HepG2 (cell line): ENCODE data around the gene CD44. TPM values are rescaled to one million over a fixed set of nuclear protein-coding genes. Genes with fewer than 3 reads are reported as not detected.
A peak's percentile ranks its signal among the peaks of the same experiment; 100 is the strongest.

ENCODE experiments used
- DPF2 ChIP-seq: sonication (generic); formaldehyde crosslinking; IDR thresholded peaks from 2 replicates; pipeline ENCODE4 v1.4.0; 2020; ENCODE audit warnings: mild to moderate bottlenecking, low read depth, missing genetic modification reagents, borderline replicate concordance
- FOXK2 ChIP-seq: fragments of 450-650 bp; IDR thresholded peaks from 2 replicates; pipeline ENCODE4 v1.6.1; 2016
- JUN ChIP-seq: sonication (generic); formaldehyde crosslinking; IDR thresholded peaks from 2 replicates; pipeline ENCODE4 v1.4.0; 2020; ENCODE audit warnings: mild to moderate bottlenecking, missing genetic modification reagents
- RARA ChIP-seq: IDR thresholded peaks from 2 replicates; pipeline ENCODE4 v1.6.1; 2016; ENCODE audit warnings: missing genetic modification reagents, missing compliant biosample characterization
- SMAD3 ChIP-seq: sonication (generic); formaldehyde crosslinking; IDR thresholded peaks from 2 replicates; pipeline ENCODE4 v1.4.0; 2020; ENCODE audit warnings: missing genetic modification reagents
- SOX5 ChIP-seq: IDR thresholded peaks from 2 replicates; pipeline ENCODE4 v1.6.1; 2016; ENCODE audit warnings: borderline replicate concordance
- WIZ ChIP-seq: sonication (generic); formaldehyde crosslinking; IDR thresholded peaks from 2 replicates; pipeline ENCODE4 v1.5.1; 2020; ENCODE audit warnings: mild to moderate bottlenecking, missing genetic modification reagents
- ZNF138 ChIP-seq: sonication (generic); formaldehyde crosslinking; IDR thresholded peaks from 2 replicates; pipeline ENCODE4 v1.5.0; 2020; ENCODE audit warnings: mild to moderate bottlenecking, low read depth, missing genetic modification reagents
- ZNF367 ChIP-seq: sonication (generic); formaldehyde crosslinking; IDR thresholded peaks from 2 replicates; pipeline ENCODE4 v1.4.0; 2020; ENCODE audit warnings: missing genetic modification reagents, borderline replicate concordance
- ZNF569 ChIP-seq: sonication (generic); formaldehyde crosslinking; IDR thresholded peaks from 2 replicates; pipeline ENCODE4 v1.5.0; 2020; ENCODE audit warnings: mild to moderate bottlenecking, missing genetic modification reagents, moderate library complexity, borderline replicate concordance
- ZNF629 ChIP-seq: sonication (generic); formaldehyde crosslinking; conservative IDR thresholded peaks from 2 replicates; pipeline ENCODE4 v1.5.0; 2020; ENCODE audit warnings: missing genetic modification reagents
- ZNF644 ChIP-seq: IDR thresholded peaks from 2 replicates; pipeline ENCODE4 v1.6.1; 2016; ENCODE audit warnings: low read depth
- ZNF703 ChIP-seq: sonication (generic); formaldehyde crosslinking; IDR thresholded peaks from 2 replicates; pipeline ENCODE4 v1.5.1; 2020; ENCODE audit warnings: missing genetic modification reagents, mild to moderate bottlenecking, moderate library complexity, borderline replicate concordance
- ZNF883 ChIP-seq: sonication (generic); formaldehyde crosslinking; IDR thresholded peaks from 2 replicates; pipeline ENCODE4 v1.5.1; 2020; ENCODE audit warnings: mild to moderate bottlenecking, missing genetic modification reagents; ENCODE audit errors: not compliant biosample characterization
- polyA plus RNA-seq, 8 experiments: library from polyadenylated mRNA; depleted of rRNA in 3 of 8; stranded (reverse) in 7 of 8; unstranded in 1 of 8; fragments of >200 nt; fragmentation: Illumina TruSeq in 4 of 8; extraction: Trizol in 4 of 8; gene quantifications; 2 replicates each; pipeline versions ENCODE4 v1.2.1 to v1.2.3, GENCODE V29; 2011 to 2016; ENCODE audit warnings: low read depth in 4 of 8, missing spikeins in 1 of 8, mixed read lengths in 1 of 8; ENCODE audit not compliant: insufficient read depth in 1 of 8
- total RNA-seq, 5 experiments: library from RNA; depleted of rRNA; stranded (reverse); fragments of >200 nt; fragmentation: Illumina TruSeq; extraction: Trizol; gene quantifications; 2 replicates each; pipeline ENCODE4 v1.2.3, GENCODE V29; 2016; ENCODE audit warnings: low read depth in 1 of 5
- TF ChIP-seq, protein P1 (sequence below): sonication (generic); formaldehyde crosslinking; IDR thresholded peaks from 2 replicates; pipeline ENCODE4 v1.9.0; 2021; ENCODE audit warnings: missing genetic modification reagents, mild to moderate bottlenecking, borderline replicate concordance
- TF ChIP-seq, protein P2 (sequence below): IDR thresholded peaks from 2 replicates; pipeline ENCODE4 v1.6.1; 2016; ENCODE audit warnings: low read depth, borderline replicate concordance
- TF ChIP-seq, protein P3 (sequence below): sonication (generic); formaldehyde crosslinking; IDR thresholded peaks from 2 replicates; pipeline ENCODE4 v1.5.0; 2020; ENCODE audit warnings: mild to moderate bottlenecking, missing genetic modification reagents, borderline replicate concordance
- TF ChIP-seq, protein P4 (sequence below): IDR thresholded peaks from 2 replicates; pipeline ENCODE4 v1.6.1; 2018; ENCODE audit warnings: missing genetic modification reagents
- TF ChIP-seq, protein P5 (sequence below): sonication (generic); formaldehyde crosslinking; IDR thresholded peaks from 2 replicates; pipeline ENCODE4 v1.4.0; 2020; ENCODE audit warnings: missing genetic modification reagents
- TF ChIP-seq, protein P6 (sequence below): IDR thresholded peaks from 2 replicates; pipeline ENCODE4 v1.6.1; 2016; ENCODE audit warnings: low read depth

Gene CD44
- total and polyA plus RNA-seq, 2 of the 13 experiments (the other 11 are each of a cell fraction or from before 2014, with no cell fraction given) = 0.02 to 0.11 TPM

DNA sequence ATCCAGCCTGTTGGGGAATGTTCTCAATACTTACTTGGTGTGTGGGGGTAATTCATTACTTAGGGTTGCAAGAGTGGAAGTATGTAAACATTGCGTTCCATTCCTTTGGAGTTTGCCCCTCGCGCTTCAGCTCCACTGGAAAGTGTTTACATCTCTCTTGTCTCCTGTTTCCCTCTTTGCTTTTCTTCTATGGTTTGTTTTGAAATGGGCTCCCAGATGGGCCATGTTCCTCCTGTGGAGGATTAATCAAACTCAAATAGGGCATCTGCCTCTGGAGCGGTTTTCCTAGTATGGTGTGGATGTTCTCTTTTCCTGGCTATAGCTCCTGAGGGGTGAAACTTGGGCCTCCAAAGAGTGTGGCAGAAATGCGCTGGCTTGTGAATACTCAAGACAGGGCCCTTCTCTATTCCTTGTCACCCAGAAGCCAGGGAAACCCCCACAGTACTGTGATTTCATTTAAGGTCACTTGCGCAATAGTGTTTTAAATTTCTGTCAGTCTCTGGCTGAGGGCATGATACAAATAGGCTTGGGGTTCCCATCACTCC lies 51.9 kb downstream of the CD44 start (continued):
- TF ChIP-seq, protein P1, sequence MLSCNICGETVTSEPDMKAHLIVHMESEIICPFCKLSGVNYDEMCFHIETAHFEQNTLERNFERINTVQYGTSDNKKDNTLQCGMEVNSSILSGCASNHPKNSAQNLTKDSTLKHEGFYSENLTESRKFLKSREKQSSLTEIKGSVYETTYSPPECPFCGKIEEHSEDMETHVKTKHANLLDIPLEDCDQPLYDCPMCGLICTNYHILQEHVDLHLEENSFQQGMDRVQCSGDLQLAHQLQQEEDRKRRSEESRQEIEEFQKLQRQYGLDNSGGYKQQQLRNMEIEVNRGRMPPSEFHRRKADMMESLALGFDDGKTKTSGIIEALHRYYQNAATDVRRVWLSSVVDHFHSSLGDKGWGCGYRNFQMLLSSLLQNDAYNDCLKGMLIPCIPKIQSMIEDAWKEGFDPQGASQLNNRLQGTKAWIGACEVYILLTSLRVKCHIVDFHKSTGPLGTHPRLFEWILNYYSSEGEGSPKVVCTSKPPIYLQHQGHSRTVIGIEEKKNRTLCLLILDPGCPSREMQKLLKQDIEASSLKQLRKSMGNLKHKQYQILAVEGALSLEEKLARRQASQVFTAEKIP (CRISPR knock-in tag) = no peak
- TF ChIP-seq ZNF367 (CRISPR knock-in tag) (no peak), ZNF569 (no peak), ZNF703 (CRISPR knock-in tag) (no peak), DPF2 (CRISPR knock-in tag) (0 out of 2 replicates have a peak, but pooled peaks have one; percentile 30), ZNF138 (CRISPR knock-in tag) (no peak), JUN (CRISPR knock-in tag) (no peak), SOX5 (CRISPR knock-in tag) (peak; percentile 41; the same call in 1 of the 2 replicates), ZNF629 (CRISPR knock-in tag) (0 out of 2 replicates have a peak, but pooled peaks have one; percentile 29), RARA (CRISPR knock-in tag) (0 out of 2 replicates have a peak, but pooled peaks have one; percentile 19), SMAD3 (0 out of 2 replicates have a peak, but pooled peaks have one; percentile 33), ZNF883 (CRISPR knock-in tag) (no peak), WIZ (CRISPR knock-in tag) (peak; percentile 77; the same call in 1 of the 2 replicates), ZNF644 (peak; percentile 60; the same call in 1 of the 2 replicates), FOXK2 (0 out of 2 replicates have a peak, but pooled peaks have one; percentile 35)
- TF ChIP-seq, protein P2, sequence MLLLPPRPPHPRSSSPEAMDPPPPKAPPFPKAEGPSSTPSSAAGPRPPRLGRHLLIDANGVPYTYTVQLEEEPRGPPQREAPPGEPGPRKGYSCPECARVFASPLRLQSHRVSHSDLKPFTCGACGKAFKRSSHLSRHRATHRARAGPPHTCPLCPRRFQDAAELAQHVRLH (CRISPR knock-in tag) = no peak
- TF ChIP-seq, protein P3, sequence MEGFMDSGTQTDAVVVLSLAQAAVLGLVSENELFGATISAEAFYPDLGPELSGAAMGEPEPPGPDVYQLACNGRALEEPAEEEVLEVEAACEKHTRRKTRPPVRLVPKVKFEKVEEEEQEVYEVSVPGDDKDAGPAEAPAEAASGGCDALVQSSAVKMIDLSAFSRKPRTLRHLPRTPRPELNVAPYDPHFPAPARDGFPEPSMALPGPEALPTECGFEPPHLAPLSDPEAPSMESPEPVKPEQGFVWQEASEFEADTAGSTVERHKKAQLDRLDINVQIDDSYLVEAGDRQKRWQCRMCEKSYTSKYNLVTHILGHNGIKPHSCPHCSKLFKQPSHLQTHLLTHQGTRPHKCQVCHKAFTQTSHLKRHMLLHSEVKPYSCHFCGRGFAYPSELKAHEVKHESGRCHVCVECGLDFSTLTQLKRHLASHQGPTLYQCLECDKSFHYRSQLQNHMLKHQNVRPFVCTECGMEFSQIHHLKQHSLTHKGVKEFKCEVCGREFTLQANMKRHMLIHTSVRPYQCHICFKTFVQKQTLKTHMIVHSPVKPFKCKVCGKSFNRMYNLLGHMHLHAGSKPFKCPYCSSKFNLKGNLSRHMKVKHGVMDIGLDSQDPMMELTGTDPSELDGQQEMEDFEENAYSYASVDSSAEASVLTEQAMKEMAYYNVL = peak; percentile 91
- TF ChIP-seq, protein P4, sequence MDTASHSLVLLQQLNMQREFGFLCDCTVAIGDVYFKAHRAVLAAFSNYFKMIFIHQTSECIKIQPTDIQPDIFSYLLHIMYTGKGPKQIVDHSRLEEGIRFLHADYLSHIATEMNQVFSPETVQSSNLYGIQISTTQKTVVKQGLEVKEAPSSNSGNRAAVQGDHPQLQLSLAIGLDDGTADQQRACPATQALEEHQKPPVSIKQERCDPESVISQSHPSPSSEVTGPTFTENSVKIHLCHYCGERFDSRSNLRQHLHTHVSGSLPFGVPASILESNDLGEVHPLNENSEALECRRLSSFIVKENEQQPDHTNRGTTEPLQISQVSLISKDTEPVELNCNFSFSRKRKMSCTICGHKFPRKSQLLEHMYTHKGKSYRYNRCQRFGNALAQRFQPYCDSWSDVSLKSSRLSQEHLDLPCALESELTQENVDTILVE (CRISPR knock-in tag) = 0 out of 2 replicates have a peak, but pooled peaks have one; percentile 37
- TF ChIP-seq, protein P5, sequence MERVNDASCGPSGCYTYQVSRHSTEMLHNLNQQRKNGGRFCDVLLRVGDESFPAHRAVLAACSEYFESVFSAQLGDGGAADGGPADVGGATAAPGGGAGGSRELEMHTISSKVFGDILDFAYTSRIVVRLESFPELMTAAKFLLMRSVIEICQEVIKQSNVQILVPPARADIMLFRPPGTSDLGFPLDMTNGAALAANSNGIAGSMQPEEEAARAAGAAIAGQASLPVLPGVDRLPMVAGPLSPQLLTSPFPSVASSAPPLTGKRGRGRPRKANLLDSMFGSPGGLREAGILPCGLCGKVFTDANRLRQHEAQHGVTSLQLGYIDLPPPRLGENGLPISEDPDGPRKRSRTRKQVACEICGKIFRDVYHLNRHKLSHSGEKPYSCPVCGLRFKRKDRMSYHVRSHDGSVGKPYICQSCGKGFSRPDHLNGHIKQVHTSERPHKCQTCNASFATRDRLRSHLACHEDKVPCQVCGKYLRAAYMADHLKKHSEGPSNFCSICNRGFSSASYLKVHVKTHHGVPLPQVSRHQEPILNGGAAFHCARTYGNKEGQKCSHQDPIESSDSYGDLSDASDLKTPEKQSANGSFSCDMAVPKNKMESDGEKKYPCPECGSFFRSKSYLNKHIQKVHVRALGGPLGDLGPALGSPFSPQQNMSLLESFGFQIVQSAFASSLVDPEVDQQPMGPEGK (CRISPR knock-in tag) = peak; percentile 45; the same call in 1 of the 2 replicates
- TF ChIP-seq, protein P6, sequence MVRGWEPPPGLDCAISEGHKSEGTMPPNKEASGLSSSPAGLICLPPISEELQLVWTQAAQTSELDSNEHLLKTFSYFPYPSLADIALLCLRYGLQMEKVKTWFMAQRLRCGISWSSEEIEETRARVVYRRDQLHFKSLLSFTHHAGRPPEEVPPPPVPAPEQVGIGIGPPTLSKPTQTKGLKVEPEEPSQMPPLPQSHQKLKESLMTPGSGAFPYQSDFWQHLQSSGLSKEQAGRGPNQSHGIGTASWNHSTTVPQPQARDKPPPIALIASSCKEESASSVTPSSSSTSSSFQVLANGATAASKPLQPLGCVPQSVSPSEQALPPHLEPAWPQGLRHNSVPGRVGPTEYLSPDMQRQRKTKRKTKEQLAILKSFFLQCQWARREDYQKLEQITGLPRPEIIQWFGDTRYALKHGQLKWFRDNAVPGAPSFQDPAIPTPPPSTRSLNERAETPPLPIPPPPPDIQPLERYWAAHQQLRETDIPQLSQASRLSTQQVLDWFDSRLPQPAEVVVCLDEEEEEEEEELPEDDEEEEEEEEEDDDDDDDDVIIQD (CRISPR knock-in tag) = 0 out of 2 replicates have a peak, but pooled peaks have one; percentile 32
